Ramos (cell line): Measurements from ENCODE around the gene GYS2.
"Not testable (repeated sequence)": the region's sequence is repeated elsewhere in the genome, so short reads cannot be mapped to it uniquely, and the experiment has no call there.

ENCODE experiments used
- in situ Hi-C: fragments of 300-500 bp; cut with MboI; formaldehyde crosslinking; loops from one replicate; pipeline ENCODE4 v1.14.3; 2022; ENCODE audit warnings: low sequenced_read_pairs; ENCODE audit not compliant: unreplicated experiment

Gene GYS2

GRCh38 chr12:21604245-21605101, at the start of gene GYS2:
GYS2 (minus strand) TSS chr12:21604847; CDS start chr12:21604592, 255 bp downstream.
- in situ Hi-C loops: no loop called here

- in situ Hi-C loops: no loop called here
These were observed 47.2 kb upstream of the GYS2 start for GRCh38 chr12:21651821-21652220.

GRCh38 chr12:21650997-21651396, 46.4 kb upstream of the GYS2 start:
- in situ Hi-C loops: no loop called here

GRCh38 chr12:21649034-21649433, 44.4 kb upstream of the GYS2 start:
- in situ Hi-C loops: no loop called here

GRCh38 chr12:21648378-21648777, 43.7 kb upstream of the GYS2 start:
- in situ Hi-C loops: no loop called here

- in situ Hi-C loops: no loop called here
These were observed 42.5 kb upstream of the GYS2 start for GRCh38 chr12:21647179-21647578.

GRCh38 chr12:21645041-21645500, 40.4 kb upstream of the GYS2 start:
- in situ Hi-C loops: not testable (repeated sequence)

GRCh38 chr12:21644516-21644915, 39.9 kb upstream of the GYS2 start:
- in situ Hi-C loops: no loop called here

- in situ Hi-C loops: no loop called here
These were observed 39.1 kb upstream of the GYS2 start for GRCh38 chr12:21643758-21644157.

GRCh38 chr12:21642707-21643389, 38.2 kb upstream of the GYS2 start:
- in situ Hi-C loops: no loop called here

- in situ Hi-C loops: no loop called here
These were observed 33.6 kb upstream of the GYS2 start for GRCh38 chr12:21638054-21638891.

- in situ Hi-C loops: no loop called here
These were observed 29.6 kb upstream of the GYS2 start for GRCh38 chr12:21634245-21634644.

- in situ Hi-C loops: no loop called here
These were observed 26.7 kb upstream of the GYS2 start for GRCh38 chr12:21631367-21631766.

GRCh38 chr12:21627924-21628323, 23.3 kb upstream of the GYS2 start:
- in situ Hi-C loops: no loop called here

- in situ Hi-C loops: no loop called here
These were observed 13.9 kb upstream of the GYS2 start for GRCh38 chr12:21618566-21618965.

GRCh38 chr12:21617030-21617429, 12.4 kb upstream of the GYS2 start:
- in situ Hi-C loops: no loop called here

GRCh38 chr12:21615431-21615830, 10.8 kb upstream of the GYS2 start:
- in situ Hi-C loops: no loop called here

GRCh38 chr12:21614506-21614905, 9.9 kb upstream of the GYS2 start:
- in situ Hi-C loops: no loop called here

GRCh38 chr12:21613931-21614330, 9.3 kb upstream of the GYS2 start:
- in situ Hi-C loops: no loop called here

GRCh38 chr12:21608196-21608595, 3.5 kb upstream of the GYS2 start:
- in situ Hi-C loops: no loop called here

- in situ Hi-C loops: no loop called here
These were observed 3.1 kb upstream of the GYS2 start for GRCh38 chr12:21607701-21608100.
